OCI-LY3 (cell line): ENCODE measurements around the gene PYGM.

Experiments
- CTCF ChIP-seq: fragments of 200-600, 300-600 bp; sonication (generic); IDR thresholded peaks from 2 replicates; pipeline ENCODE4 v1.5.1; 2014; ENCODE audit warnings: antibody characterized with exemption, low read length, low read depth
- EZH2phosphoT487 ChIP-seq: fragments of 200-600 bp; shearing (Covaris generic); IDR thresholded peaks from 2 replicates; pipeline ENCODE4 v1.6.1; 2018; ENCODE audit warnings: antibody characterized with exemption, mixed run types, low read depth

- TF ChIP-seq CTCF, result no peak
- TF ChIP-seq EZH2phosphoT487, result no peak
Measured at GRCh38 chr11:64698427-64698826, 61.3 kb downstream of the PYGM start.
